Measurements from ENCODE around the gene LANCL2.
A peak's percentile ranks its signal among the peaks of the same experiment; 100 is the strongest.

The LANCL2 gene

DNA sequence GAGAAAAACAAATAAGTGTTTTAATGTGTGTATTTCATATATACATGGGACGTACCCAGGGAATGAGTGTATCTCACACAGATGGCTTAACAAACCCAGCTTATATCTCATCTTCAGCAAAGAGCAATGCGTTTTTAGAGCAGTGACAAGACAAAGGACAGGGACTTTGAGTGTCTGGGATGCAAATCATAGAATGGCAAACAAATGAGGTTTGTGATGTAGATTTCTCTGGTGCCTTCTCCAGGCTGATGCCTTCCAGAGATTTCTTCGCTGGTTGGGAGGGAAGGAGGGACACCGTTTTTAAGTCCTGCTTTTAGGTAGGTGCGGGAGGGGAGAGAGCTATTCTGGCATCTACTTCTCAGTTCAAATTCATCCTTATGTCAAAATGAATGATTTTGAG is 16.6 kb downstream of the LANCL2 start:
- H3K4ac ChIP-seq (ENCODE audit: low read depth in 1 of 2, low read length in 2 of 2), result no peak overlapping the region
- H3K27me3 ChIP-seq (ENCODE audit: control insufficient read depth in 1 of 2, insufficient read depth in 1 of 2, low read length in 2 of 2), result no peaks in the 10 kb centered on the region
- H2BK5ac ChIP-seq (ENCODE audit: low read depth, low read length, poor library complexity, severe bottlenecking), result no peak overlapping the region
- H3K23ac ChIP-seq (ENCODE audit: low read length in 2 of 2), result no peak overlapping the region
- H2AFZ ChIP-seq (ENCODE audit: low read depth, low read length), result no peak overlapping the region
- no peak overlapping the region for H3K18ac ChIP-seq (ENCODE audit: low read depth in 1 of 2, low read length in 2 of 2)
- H4K91ac ChIP-seq (ENCODE audit: low read length), result no peak overlapping the region
- H2BK120ac ChIP-seq (ENCODE audit: low read depth, low read length), result no peak overlapping the region
- H2AK5ac ChIP-seq (ENCODE audit: low read length, severe bottlenecking), result no peak overlapping the region
- peak overlapping the region; percentile 50 for H3K9ac ChIP-seq (ENCODE audit: low read length)
- no peak overlapping the region for H3K14ac ChIP-seq (ENCODE audit: low read length in 2 of 2)
- 82% methylated on average over 2 of the region's 5 CpGs for WGBS
- H4K8ac ChIP-seq (ENCODE audit: low read length), result no peak overlapping the region
- H3K36me3 ChIP-seq (ENCODE audit: control insufficient read depth in 1 of 2, insufficient read depth in 2 of 2, low read depth in 1 of 2, low read length in 2 of 2), result peaks cover 0 to 4% of the 10 kb centered on the region in 2 experiments
- H2BK12ac ChIP-seq (ENCODE audit: low read length in 2 of 2), result no peak overlapping the region
- DNase-seq, result no peak
- H3K9me3 ChIP-seq (ENCODE audit: control insufficient read depth, low read length), result peaks cover 12% of the 10 kb centered on the region
- no peak overlapping the region for H3K4me2 ChIP-seq (ENCODE audit: low read length, poor library complexity, severe bottlenecking)
- H3K27ac ChIP-seq (ENCODE audit: low read length, poor library complexity, severe bottlenecking), result no peak overlapping the region
- no peaks in the 10 kb centered on the region for H3K4me1 ChIP-seq (ENCODE audit: control insufficient read depth, insufficient read depth, low read depth, low read length)
- no peak overlapping the region for H2BK15ac ChIP-seq (ENCODE audit: low read depth, poor library complexity, severe bottlenecking)
- peaks cover 17% of the 10 kb centered on the region for H3K79me1 ChIP-seq (replicated peaks; ENCODE audit: low read length, poor library complexity, severe bottlenecking)
- peak overlapping the region in 1 of 2 experiments; percentile 19 for H3K4me3 ChIP-seq (ENCODE audit: insufficient read depth in 1 of 2, low read depth in 1 of 2, low read length in 2 of 2)

GRCh38 chr7:55382251-55382650 is 17.1 kb downstream of the LANCL2 start:
- DNase-seq, result no peak
- H4K91ac ChIP-seq (ENCODE audit: low read length), result no peak overlapping the region
- no peak overlapping the region for H2BK12ac ChIP-seq (ENCODE audit: low read length in 2 of 2)
- H2AK5ac ChIP-seq (ENCODE audit: low read length, severe bottlenecking), result no peak overlapping the region
- no peak overlapping the region for H3K4me2 ChIP-seq (ENCODE audit: low read length, poor library complexity, severe bottlenecking)
- no peaks in the 10 kb centered on the region for H3K27me3 ChIP-seq (ENCODE audit: control insufficient read depth in 1 of 2, insufficient read depth in 1 of 2, low read length in 2 of 2)
- H3K23ac ChIP-seq (ENCODE audit: low read length in 2 of 2), result no peak overlapping the region
- no peak overlapping the region for H3K27ac ChIP-seq (ENCODE audit: low read length, poor library complexity, severe bottlenecking)
- H3K9me3 ChIP-seq (ENCODE audit: control insufficient read depth, low read length), result peaks cover 18% of the 10 kb centered on the region
- no peak overlapping the region for H2BK5ac ChIP-seq (ENCODE audit: low read depth, low read length, poor library complexity, severe bottlenecking)
- H3K4ac ChIP-seq (ENCODE audit: low read depth in 1 of 2, low read length in 2 of 2), result no peak overlapping the region
- no peak overlapping the region for H3K9ac ChIP-seq (ENCODE audit: low read length)
- H3K4me1 ChIP-seq (ENCODE audit: control insufficient read depth, insufficient read depth, low read depth, low read length), result no peaks in the 10 kb centered on the region
- H3K14ac ChIP-seq (ENCODE audit: low read length in 2 of 2), result no peak overlapping the region
- H2AFZ ChIP-seq (ENCODE audit: low read depth, low read length), result no peak overlapping the region
- WGBS, result 91% methylated on average over 4 of the region's 4 CpGs
- H3K18ac ChIP-seq (ENCODE audit: low read depth in 1 of 2, low read length in 2 of 2), result no peak overlapping the region
- H4K8ac ChIP-seq (ENCODE audit: low read length), result no peak overlapping the region
- H3K36me3 ChIP-seq (ENCODE audit: control insufficient read depth in 1 of 2, insufficient read depth in 2 of 2, low read depth in 1 of 2, low read length in 2 of 2), result peaks cover 0 to 4% of the 10 kb centered on the region in 2 experiments
- peak overlapping the region in 1 of 2 experiments; percentile 0 for H3K4me3 ChIP-seq (ENCODE audit: insufficient read depth in 1 of 2, low read depth in 1 of 2, low read length in 2 of 2)
- H2BK120ac ChIP-seq (ENCODE audit: low read depth, low read length), result no peak overlapping the region
- H3K79me1 ChIP-seq (replicated peaks; ENCODE audit: low read length, poor library complexity, severe bottlenecking), result peaks cover 17% of the 10 kb centered on the region
- H2BK15ac ChIP-seq (ENCODE audit: low read depth, poor library complexity, severe bottlenecking), result no peak overlapping the region

- Histone ChIP-seq H2AK5ac (ENCODE audit: low read length, severe bottlenecking) (no peak overlapping the region), H3K36me3 (ENCODE audit: control insufficient read depth in 1 of 2, insufficient read depth in 2 of 2, low read depth in 1 of 2, low read length in 2 of 2) (peaks cover 0 to 4% of the 10 kb centered on the region in 2 experiments), H3K79me1 (replicated peaks; ENCODE audit: low read length, poor library complexity, severe bottlenecking) (peaks cover 22% of the 10 kb centered on the region), H3K9ac (ENCODE audit: low read length) (no peak overlapping the region), H3K27ac (ENCODE audit: low read length, poor library complexity, severe bottlenecking) (no peak overlapping the region), H2BK15ac (ENCODE audit: low read depth, poor library complexity, severe bottlenecking) (no peak overlapping the region), H3K4me2 (ENCODE audit: low read length, poor library complexity, severe bottlenecking) (no peak overlapping the region), H3K18ac (ENCODE audit: low read depth in 1 of 2, low read length in 2 of 2) (no peak overlapping the region), H2BK5ac (ENCODE audit: low read depth, low read length, poor library complexity, severe bottlenecking) (no peak overlapping the region), H3K23ac (ENCODE audit: low read length in 2 of 2) (no peak overlapping the region), H2AFZ (ENCODE audit: low read depth, low read length) (no peak overlapping the region), H3K4me1 (ENCODE audit: control insufficient read depth, insufficient read depth, low read depth, low read length) (no peaks in the 10 kb centered on the region), H3K14ac (ENCODE audit: low read length in 2 of 2) (no peak overlapping the region), H4K91ac (ENCODE audit: low read length) (no peak overlapping the region), H4K8ac (ENCODE audit: low read length) (no peak overlapping the region), H2BK12ac (ENCODE audit: low read length in 2 of 2) (no peak overlapping the region), H3K4me3 (ENCODE audit: insufficient read depth in 1 of 2, low read depth in 1 of 2, low read length in 2 of 2) (no peak overlapping the region), H3K4ac (ENCODE audit: low read depth in 1 of 2, low read length in 2 of 2) (no peak overlapping the region), H2BK120ac (ENCODE audit: low read depth, low read length) (no peak overlapping the region), H3K9me3 (ENCODE audit: control insufficient read depth, low read length) (peaks cover 38% of the 10 kb centered on the region), H3K27me3 (ENCODE audit: control insufficient read depth in 1 of 2, insufficient read depth in 1 of 2, low read length in 2 of 2) (no peaks in the 10 kb centered on the region)
- DNase-seq, result no peak
- WGBS, result 98% methylated on average over 1 of the region's 4 CpGs
Measured at GRCh38 chr7:55386541-55386940, 21.4 kb downstream of the LANCL2 start.

DNA sequence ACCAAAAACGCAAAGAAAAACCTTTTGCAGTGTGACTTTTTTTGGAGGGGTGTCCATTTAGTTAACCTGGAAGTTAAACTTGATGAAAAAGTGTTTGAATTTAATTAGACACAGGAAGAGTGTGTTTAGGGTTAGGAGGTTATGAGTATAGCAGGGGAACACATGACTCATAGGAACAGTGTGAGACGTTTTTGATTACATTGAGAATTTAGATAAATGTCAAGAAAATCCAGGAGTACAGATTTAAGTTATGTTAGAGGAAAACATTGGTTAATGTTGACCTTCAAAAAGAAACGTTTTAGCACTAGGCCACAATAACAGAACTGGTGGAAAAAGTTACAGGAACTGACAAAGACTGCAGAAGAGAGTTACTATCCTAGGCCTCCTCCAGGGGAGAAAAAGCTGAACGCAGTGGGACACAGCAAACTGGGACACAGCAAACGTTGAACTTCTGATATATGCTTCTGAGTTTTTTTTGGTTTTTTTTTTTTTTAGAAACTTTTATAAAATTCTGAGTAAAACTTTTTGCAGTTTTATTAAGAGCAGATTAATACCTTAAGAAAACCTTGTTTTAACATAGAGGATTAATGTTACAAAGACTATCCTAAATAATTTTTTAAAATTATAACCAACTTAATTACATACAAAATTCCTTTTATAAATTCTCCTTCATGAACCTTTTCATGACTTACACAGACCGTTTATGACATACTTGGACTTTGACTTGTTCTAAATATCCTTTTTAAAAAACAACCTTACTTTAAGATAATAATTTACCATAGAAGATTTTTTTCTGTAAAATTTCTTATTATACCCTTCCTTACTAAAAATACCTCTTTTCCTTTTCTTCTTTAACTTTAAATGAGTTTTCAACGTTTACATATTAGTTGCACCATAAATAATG is 22.2 kb downstream of the LANCL2 start:
- Histone ChIP-seq H3K27ac (ENCODE audit: low read length, poor library complexity, severe bottlenecking) (no peak overlapping the region), H3K4me1 (ENCODE audit: control insufficient read depth, insufficient read depth, low read depth, low read length) (no peaks in the 10 kb centered on the region), H4K8ac (ENCODE audit: low read length) (no peak overlapping the region), H3K27me3 (ENCODE audit: control insufficient read depth in 1 of 2, insufficient read depth in 1 of 2, low read length in 2 of 2) (no peaks in the 10 kb centered on the region), H2AFZ (ENCODE audit: low read depth, low read length) (no peak overlapping the region), H3K9me3 (ENCODE audit: control insufficient read depth, low read length) (peaks cover 38% of the 10 kb centered on the region), H3K4ac (ENCODE audit: low read depth in 1 of 2, low read length in 2 of 2) (no peak overlapping the region), H2BK15ac (ENCODE audit: low read depth, poor library complexity, severe bottlenecking) (no peak overlapping the region), H3K9ac (ENCODE audit: low read length) (no peak overlapping the region), H3K18ac (ENCODE audit: low read depth in 1 of 2, low read length in 2 of 2) (no peak overlapping the region), H3K79me1 (replicated peaks; ENCODE audit: low read length, poor library complexity, severe bottlenecking) (peaks cover 18% of the 10 kb centered on the region), H3K4me3 (ENCODE audit: insufficient read depth in 1 of 2, low read depth in 1 of 2, low read length in 2 of 2) (no peak overlapping the region), H3K36me3 (ENCODE audit: control insufficient read depth in 1 of 2, insufficient read depth in 2 of 2, low read depth in 1 of 2, low read length in 2 of 2) (peaks cover 0 to 6% of the 10 kb centered on the region in 2 experiments), H3K4me2 (ENCODE audit: low read length, poor library complexity, severe bottlenecking) (no peak overlapping the region), H4K91ac (ENCODE audit: low read length) (no peak overlapping the region), H2AK5ac (ENCODE audit: low read length, severe bottlenecking) (no peak overlapping the region), H2BK120ac (ENCODE audit: low read depth, low read length) (no peak overlapping the region), H3K14ac (ENCODE audit: low read length in 2 of 2) (no peak overlapping the region), H3K23ac (ENCODE audit: low read length in 2 of 2) (no peak overlapping the region), H2BK12ac (ENCODE audit: low read length in 2 of 2) (no peak overlapping the region), H2BK5ac (ENCODE audit: low read depth, low read length, poor library complexity, severe bottlenecking) (no peak overlapping the region)
- WGBS, result 85% methylated on average over 6 of the region's 7 CpGs
- peak; percentile 24 for DNase-seq

Data from mesenchymal stem cell (in vitro differentiated cells and primary cell).